HepG2 (cell line): ENCODE data around the gene KLF6.

Experiments used
- NFRKB ChIP-seq: fragments of 450-650 bp; IDR thresholded peaks from 2 replicates; pipeline ENCODE4 v1.6.1; 2017
- TAF15 ChIP-seq: fragments of 200-400 bp; formaldehyde crosslinking; IDR thresholded peaks from one replicate; pipeline ENCODE4 v1.6.1; 2018; ENCODE audit warnings: mild to moderate bottlenecking, low read depth, low read length; ENCODE audit not compliant: poor library complexity, severe bottlenecking
- ZNF512 ChIP-seq: sonication (generic); formaldehyde crosslinking; IDR thresholded peaks from 2 replicates; pipeline ENCODE4 v1.4.0; 2020; ENCODE audit warnings: mild to moderate bottlenecking, missing genetic modification reagents
- ZNF749 ChIP-seq: sonication (generic); formaldehyde crosslinking; IDR thresholded peaks from 2 replicates; pipeline ENCODE4 v1.8.0; 2022; ENCODE audit warnings: mild to moderate bottlenecking, missing genetic modification reagents, moderate library complexity, borderline replicate concordance
- ZSCAN20 ChIP-seq: sonication (generic); formaldehyde crosslinking; IDR thresholded peaks from 2 replicates; pipeline ENCODE4 v1.4.0; 2020; ENCODE audit warnings: missing genetic modification reagents, mild to moderate bottlenecking, borderline replicate concordance
- TF ChIP-seq, protein P1 (sequence below), 2 experiments: sonication (generic) in 1 of 2; formaldehyde crosslinking in 1 of 2; IDR thresholded peaks; 2 replicates each; pipeline versions ENCODE4 v1.5.1 to v1.6.1; 2011 to 2020; ENCODE audit warnings: borderline replicate concordance in 1 of 2, low read depth in 1 of 2, low read length in 1 of 2, mild to moderate bottlenecking in 1 of 2, missing genetic modification reagents in 1 of 2, moderate library complexity in 1 of 2

GRCh38 chr10:3790272-3790671, 5.3 kb upstream of the KLF6 start:
- TF ChIP-seq ZNF749 (CRISPR knock-in tag) (no peak), ZSCAN20 (CRISPR knock-in tag) (no peak), ZNF512 (no peak), TAF15 (no peak), NFRKB (no peak)
- TF ChIP-seq, protein P1, sequence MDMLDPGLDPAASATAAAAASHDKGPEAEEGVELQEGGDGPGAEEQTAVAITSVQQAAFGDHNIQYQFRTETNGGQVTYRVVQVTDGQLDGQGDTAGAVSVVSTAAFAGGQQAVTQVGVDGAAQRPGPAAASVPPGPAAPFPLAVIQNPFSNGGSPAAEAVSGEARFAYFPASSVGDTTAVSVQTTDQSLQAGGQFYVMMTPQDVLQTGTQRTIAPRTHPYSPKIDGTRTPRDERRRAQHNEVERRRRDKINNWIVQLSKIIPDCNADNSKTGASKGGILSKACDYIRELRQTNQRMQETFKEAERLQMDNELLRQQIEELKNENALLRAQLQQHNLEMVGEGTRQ (IDR thresholded peaks at IDR 0.05; ENCODE audit: low read depth, low read length), result no peak
- TF ChIP-seq, protein P1 (CRISPR knock-in tag; IDR thresholded peaks at IDR 0.05; ENCODE audit: borderline replicate concordance), result no peak
